HepG2 (cell line): ENCODE results near the gene RPGRIP1. TPM values are rescaled to one million over a fixed set of nuclear protein-coding genes. Genes with fewer than 3 reads are reported as not detected.

Experiments
- ARNTL ChIP-seq: sonication (generic); formaldehyde crosslinking; IDR thresholded peaks from 2 replicates; pipeline ENCODE4 v1.4.0; 2020; ENCODE audit warnings: mild to moderate bottlenecking, missing genetic modification reagents
- E2F1 ChIP-seq: sonication (generic); formaldehyde crosslinking; IDR thresholded peaks from 2 replicates; pipeline ENCODE4 v1.5.0; 2020; ENCODE audit warnings: missing genetic modification reagents
- EED ChIP-seq: sonication (generic); formaldehyde crosslinking; IDR thresholded peaks from 2 replicates; pipeline ENCODE4 v1.5.0; 2020; ENCODE audit warnings: mild to moderate bottlenecking, missing genetic modification reagents
- FOXK1 ChIP-seq: sonication (generic); formaldehyde crosslinking; IDR thresholded peaks from 2 replicates; pipeline ENCODE4 v1.4.0; 2020; ENCODE audit warnings: low read depth, missing genetic modification reagents, borderline replicate concordance
- FOXP4 ChIP-seq: sonication (generic); formaldehyde crosslinking; IDR thresholded peaks from 2 replicates; pipeline ENCODE4 v1.4.0; 2020; ENCODE audit warnings: missing genetic modification reagents
- KLF13 ChIP-seq: sonication (generic); formaldehyde crosslinking; IDR thresholded peaks from 2 replicates; pipeline ENCODE4 v1.4.0; 2020; ENCODE audit warnings: mild to moderate bottlenecking, missing genetic modification reagents
- MATR3 ChIP-seq: sonication (generic); formaldehyde crosslinking; IDR thresholded peaks from 2 replicates; pipeline ENCODE4 v1.4.0; 2020; ENCODE audit warnings: missing genetic modification reagents
- MLLT10 ChIP-seq: sonication (generic); formaldehyde crosslinking; IDR thresholded peaks from 2 replicates; pipeline ENCODE4 v1.4.0; 2020; ENCODE audit warnings: missing genetic modification reagents
- NCOA1 ChIP-seq: sonication (generic); formaldehyde crosslinking; IDR thresholded peaks from 2 replicates; pipeline ENCODE4 v1.9.0; 2021; ENCODE audit warnings: missing genetic modification reagents
- NFYC ChIP-seq: IDR thresholded peaks from 2 replicates; pipeline ENCODE4 v1.6.1; 2016; ENCODE audit warnings: missing genetic modification reagents, missing compliant biosample characterization
- PLRG1 ChIP-seq: fragments of 450-650 bp; conservative IDR thresholded peaks from 2 replicates; pipeline ENCODE4 v1.6.1; 2016
- POLR2A ChIP-seq, 2 experiments: IDR thresholded peaks; 2 replicates each; pipeline ENCODE4 v1.6.1; 2011; ENCODE audit warnings: low read depth in 2 of 2, low read length in 2 of 2, mild to moderate bottlenecking in 1 of 2, moderate library complexity in 1 of 2; ENCODE audit not compliant: insufficient read depth in 1 of 2
- SP1 ChIP-seq, 2 experiments: fragments of 450-650 bp in 1 of 2; sonication (generic) in 1 of 2; formaldehyde crosslinking in 1 of 2; IDR thresholded peaks; 2 replicates each; pipeline versions ENCODE4 v1.4.0 to v1.6.1; 2016 to 2020; ENCODE audit warnings: missing genetic modification reagents in 1 of 2
- TFAP4 ChIP-seq: sonication (generic); IDR thresholded peaks from 2 replicates; pipeline ENCODE4 v1.6.1; 2016; ENCODE audit warnings: low read depth, borderline replicate concordance
- ZFP36L2 ChIP-seq: sonication (generic); formaldehyde crosslinking; IDR thresholded peaks from 2 replicates; pipeline ENCODE4 v1.4.0; 2020; ENCODE audit warnings: missing genetic modification reagents
- ZFP37 ChIP-seq: sonication (generic); formaldehyde crosslinking; IDR thresholded peaks from 2 replicates; pipeline ENCODE4 v1.4.0; 2020; ENCODE audit warnings: missing genetic modification reagents, borderline replicate concordance
- ZNF224 ChIP-seq: sonication (generic); formaldehyde crosslinking; IDR thresholded peaks from 2 replicates; pipeline ENCODE4 v1.5.0; 2020; ENCODE audit warnings: mild to moderate bottlenecking, missing genetic modification reagents
- ZNF331 ChIP-seq: sonication (generic); formaldehyde crosslinking; IDR thresholded peaks from 2 replicates; pipeline ENCODE4 v1.4.0; 2020; ENCODE audit warnings: missing genetic modification reagents
- ZNF543 ChIP-seq: sonication (generic); formaldehyde crosslinking; IDR thresholded peaks from 2 replicates; pipeline ENCODE4 v1.4.0; 2020; ENCODE audit warnings: mild to moderate bottlenecking, missing genetic modification reagents
- ZNF691 ChIP-seq: sonication (generic); formaldehyde crosslinking; IDR thresholded peaks from 2 replicates; pipeline ENCODE4 v1.4.0; 2020; ENCODE audit warnings: missing genetic modification reagents, low read depth, mild to moderate bottlenecking, borderline replicate concordance
- polyA plus RNA-seq, 8 experiments: library from polyadenylated mRNA; depleted of rRNA in 3 of 8; stranded (reverse) in 7 of 8; unstranded in 1 of 8; fragments of >200 nt; fragmentation: Illumina TruSeq in 4 of 8; extraction: Trizol in 4 of 8; gene quantifications; 2 replicates each; pipeline versions ENCODE4 v1.2.1 to v1.2.3, GENCODE V29; 2011 to 2016; ENCODE audit warnings: low read depth in 4 of 8, missing spikeins in 1 of 8, mixed read lengths in 1 of 8; ENCODE audit not compliant: insufficient read depth in 1 of 8
- total RNA-seq, 5 experiments: library from RNA; depleted of rRNA; stranded (reverse); fragments of >200 nt; fragmentation: Illumina TruSeq; extraction: Trizol; gene quantifications; 2 replicates each; pipeline ENCODE4 v1.2.3, GENCODE V29; 2016; ENCODE audit warnings: low read depth in 1 of 5
- TF ChIP-seq, protein P1 (sequence below): sonication (generic); formaldehyde crosslinking; IDR thresholded peaks from 2 replicates; pipeline ENCODE4 v1.8.1; 2022; ENCODE audit warnings: mild to moderate bottlenecking, missing genetic modification reagents
- TF ChIP-seq, protein P2 (sequence below): sonication (generic); formaldehyde crosslinking; IDR thresholded peaks from 2 replicates; pipeline ENCODE4 v1.4.0; 2020; ENCODE audit warnings: missing genetic modification reagents

RPGRIP1 gene
- total and polyA plus RNA-seq, 2 of the 13 experiments (the other 11 are each of a cell fraction or from before 2014, with no cell fraction given) = 0.13 to 1.1 TPM

GRCh38 chr14:21308479-21309237 lies 28.8 kb downstream of the RPGRIP1 start (continued):
- TF ChIP-seq FOXK1 (CRISPR knock-in tag) = peak; percentile 69; the same call in 1 of the 2 replicates
- TF ChIP-seq MATR3 (CRISPR knock-in tag) = no peak
- no peak for TF ChIP-seq ZNF331 (CRISPR knock-in tag)
- peak; percentile 86; the same call in 1 of the 2 replicates for TF ChIP-seq ZNF224 (CRISPR knock-in tag)
- peak; percentile 50; the same call in 1 of the 2 replicates for TF ChIP-seq NCOA1 (CRISPR knock-in tag)
- 0 out of 2 replicates have a peak, but pooled peaks have one; percentile 77 for TF ChIP-seq ZFP36L2
- TF ChIP-seq, protein P1, sequence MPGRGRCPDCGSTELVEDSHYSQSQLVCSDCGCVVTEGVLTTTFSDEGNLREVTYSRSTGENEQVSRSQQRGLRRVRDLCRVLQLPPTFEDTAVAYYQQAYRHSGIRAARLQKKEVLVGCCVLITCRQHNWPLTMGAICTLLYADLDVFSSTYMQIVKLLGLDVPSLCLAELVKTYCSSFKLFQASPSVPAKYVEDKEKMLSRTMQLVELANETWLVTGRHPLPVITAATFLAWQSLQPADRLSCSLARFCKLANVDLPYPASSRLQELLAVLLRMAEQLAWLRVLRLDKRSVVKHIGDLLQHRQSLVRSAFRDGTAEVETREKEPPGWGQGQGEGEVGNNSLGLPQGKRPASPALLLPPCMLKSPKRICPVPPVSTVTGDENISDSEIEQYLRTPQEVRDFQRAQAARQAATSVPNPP (CRISPR knock-in tag) = 0 out of 2 replicates have a peak, but pooled peaks have one; percentile 45
- TF ChIP-seq SP1 (IDR thresholded peaks at IDR 0.05) = no peak
- TF ChIP-seq SP1 (CRISPR knock-in tag; IDR thresholded peaks at IDR 0.05) = peak; percentile 63
- peak; percentile 94 for TF ChIP-seq E2F1 (CRISPR knock-in tag)
- no peak for TF ChIP-seq EED
- TF ChIP-seq ARNTL (CRISPR knock-in tag) = peak; percentile 84
- TF ChIP-seq, protein P2, sequence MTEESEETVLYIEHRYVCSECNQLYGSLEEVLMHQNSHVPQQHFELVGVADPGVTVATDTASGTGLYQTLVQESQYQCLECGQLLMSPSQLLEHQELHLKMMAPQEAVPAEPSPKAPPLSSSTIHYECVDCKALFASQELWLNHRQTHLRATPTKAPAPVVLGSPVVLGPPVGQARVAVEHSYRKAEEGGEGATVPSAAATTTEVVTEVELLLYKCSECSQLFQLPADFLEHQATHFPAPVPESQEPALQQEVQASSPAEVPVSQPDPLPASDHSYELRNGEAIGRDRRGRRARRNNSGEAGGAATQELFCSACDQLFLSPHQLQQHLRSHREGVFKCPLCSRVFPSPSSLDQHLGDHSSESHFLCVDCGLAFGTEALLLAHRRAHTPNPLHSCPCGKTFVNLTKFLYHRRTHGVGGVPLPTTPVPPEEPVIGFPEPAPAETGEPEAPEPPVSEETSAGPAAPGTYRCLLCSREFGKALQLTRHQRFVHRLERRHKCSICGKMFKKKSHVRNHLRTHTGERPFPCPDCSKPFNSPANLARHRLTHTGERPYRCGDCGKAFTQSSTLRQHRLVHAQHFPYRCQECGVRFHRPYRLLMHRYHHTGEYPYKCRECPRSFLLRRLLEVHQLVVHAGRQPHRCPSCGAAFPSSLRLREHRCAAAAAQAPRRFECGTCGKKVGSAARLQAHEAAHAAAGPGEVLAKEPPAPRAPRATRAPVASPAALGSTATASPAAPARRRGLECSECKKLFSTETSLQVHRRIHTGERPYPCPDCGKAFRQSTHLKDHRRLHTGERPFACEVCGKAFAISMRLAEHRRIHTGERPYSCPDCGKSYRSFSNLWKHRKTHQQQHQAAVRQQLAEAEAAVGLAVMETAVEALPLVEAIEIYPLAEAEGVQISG (CRISPR knock-in tag) = peak; percentile 79
- TF ChIP-seq TFAP4 = no peak
- TF ChIP-seq KLF13 (CRISPR knock-in tag) = no peak
- TF ChIP-seq ZNF691 (CRISPR knock-in tag) = no peak
- peak; percentile 53 for TF ChIP-seq FOXP4 (CRISPR knock-in tag)
- peak; percentile 94 to 95 for TF ChIP-seq POLR2A (IDR thresholded peaks at IDR 0.05; ENCODE audit: insufficient read depth in 1 of 2, low read depth in 2 of 2, low read length in 2 of 2)
- no peak for TF ChIP-seq ZFP37 (CRISPR knock-in tag)
- 0 out of 2 replicates have a peak, but pooled peaks have one; percentile 75 for TF ChIP-seq ZNF543
- peak; percentile 75 for TF ChIP-seq NFYC (CRISPR knock-in tag)
- no peak for TF ChIP-seq PLRG1
- no peak for TF ChIP-seq MLLT10
